Epithelial cell of proximal tubule (primary cell): ENCODE data around the gene GOLGA8B. TPM values are rescaled to one million over a fixed set of nuclear protein-coding genes. Genes with fewer than 3 reads are reported as not detected.

ENCODE experiments used
- DNase-seq: peaks from one replicate; pipeline ENCODE4 v3.0.0-alpha.2; 2011; ENCODE audit warnings: low read depth
- H3K4me3 ChIP-seq: 2 replicates; pipeline ENCODE4 v1.5.1; 2011; ENCODE audit warnings: low read depth, mild to moderate bottlenecking, low read length
- CTCF ChIP-seq: conservative IDR thresholded peaks from 2 replicates; pipeline ENCODE4 v1.5.1; 2012; ENCODE audit warnings: low read depth, mild to moderate bottlenecking, low read length
- total RNA-seq: library from RNA; depleted of rRNA; stranded (reverse); fragments of >200 nt; gene quantifications from 2 replicates; pipeline ENCODE4 v1.2.3, GENCODE V29; 2015

GOLGA8B gene
- total RNA-seq, 1 donor from 2014 or later = 56.4 TPM

- DNase-seq = no peak
- TF ChIP-seq CTCF = no peak
- H3K4me3 ChIP-seq = no peak overlapping the region
Measured at GRCh38 chr15:34619151-34619550, 35.7 kb upstream of the GOLGA8B start.

- TF ChIP-seq CTCF = no peak
- no peak overlapping the region for H3K4me3 ChIP-seq
- no peak for DNase-seq
Measured at GRCh38 chr15:34618073-34618472, 34.6 kb upstream of the GOLGA8B start.

GRCh38 chr15:34616613-34617012, 33.2 kb upstream of the GOLGA8B start:
- TF ChIP-seq CTCF = peak; percentile 43
- peak; percentile 16 for DNase-seq
- no peak overlapping the region for H3K4me3 ChIP-seq

GRCh38 chr15:34613997-34614396, 30.5 kb upstream of the GOLGA8B start:
- H3K4me3 ChIP-seq = no peak overlapping the region
- no peak for TF ChIP-seq CTCF
- DNase-seq = no peak

GRCh38 chr15:34613301-34613700, 29.9 kb upstream of the GOLGA8B start:
- no peak for TF ChIP-seq CTCF
- no peak for DNase-seq
- no peak overlapping the region for H3K4me3 ChIP-seq

- DNase-seq = no peak
- peak; percentile 48 for TF ChIP-seq CTCF
Measured at GRCh38 chr15:34610354-34610753, 26.9 kb upstream of the GOLGA8B start.

GRCh38 chr15:34609102-34610057, 25.9 kb upstream of the GOLGA8B start:
- no peak for TF ChIP-seq CTCF
- no peak overlapping the region for H3K4me3 ChIP-seq
- no peak for DNase-seq

More at GRCh38 chr15:34610354-34610753, 26.9 kb upstream of the GOLGA8B start:
- no peak overlapping the region for H3K4me3 ChIP-seq
